H4 (cell line): ENCODE data around the gene DOCK2. TPM values are rescaled to one million over a fixed set of nuclear protein-coding genes. Genes with fewer than 3 reads are reported as not detected.

Experiments
- DNase-seq: peaks from one replicate; pipeline ENCODE4 v3.0.0-alpha.2; 2015; ENCODE audit warnings: low spot score
- total RNA-seq: library from RNA; depleted of rRNA; stranded (reverse); fragments of >200 nt; shearing (Covaris generic); gene quantifications from 2 replicates; pipeline ENCODE4 v1.2.3, GENCODE V29; 2014; rRNA removed

Gene DOCK2
- total RNA-seq, 1 experiment from 2014 or later: 1.4 TPM

GRCh38 chr5:170121321-170121720 lies 484.2 kb downstream of the DOCK2 start:
- DNase-seq: no peak

- DNase-seq: no peak
These were observed 489.0 kb downstream of the DOCK2 start for GRCh38 chr5:170126061-170126460.

DNA sequence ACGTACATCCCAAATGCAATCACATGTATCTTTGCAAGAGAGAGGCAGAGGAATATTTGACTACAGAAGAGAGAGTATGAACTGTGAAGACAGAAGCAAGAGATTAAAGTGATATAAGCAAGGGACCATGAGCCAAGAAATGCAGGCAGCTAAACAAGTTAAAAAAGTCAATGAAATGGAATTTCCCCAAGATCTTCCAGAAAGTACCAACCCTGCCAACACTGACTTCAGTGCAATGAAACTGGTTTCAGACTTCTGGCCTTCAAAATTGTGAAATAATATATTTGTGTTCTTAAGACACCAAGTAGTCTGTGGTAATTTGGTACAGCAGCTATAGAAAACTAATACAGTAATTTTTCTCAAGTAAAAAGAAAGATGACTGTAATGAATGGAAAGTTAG lies 489.6 kb downstream of the DOCK2 start:
- no peak for DNase-seq

GRCh38 chr5:170131235-170131634 lies 494.2 kb downstream of the DOCK2 start:
- no peak for DNase-seq

- no peak for DNase-seq
These were observed 495.3 kb downstream of the DOCK2 start for GRCh38 chr5:170132269-170132975.

Other genes with a start within 250 kb of the DOCK2 start
- 33.0 and 34.1 TPM in 2 replicates for gene SPDL1, start 53.5 kb upstream of the DOCK2 start, total RNA-seq